ENCODE data around the gene TPPP3.
"Not testable (repeated sequence)": the region's sequence is repeated elsewhere in the genome, so short reads cannot be mapped to it uniquely, and the experiment has no call there.

GRCh38 chr16:67376012-67376411 lies 17.3 kb downstream of the TPPP3 start:
- not testable (repeated sequence) for TF ChIP-seq OSR1 (CRISPR knock-in tag; IDR thresholded peaks at IDR 0.05); ARNTL (CRISPR knock-in tag; IDR thresholded peaks at IDR 0.05; ENCODE audit: borderline replicate concordance, low read depth); CSDC2 (CRISPR knock-in tag; IDR thresholded peaks at IDR 0.05); ZNF565 (CRISPR knock-in tag; conservative IDR thresholded peaks at IDR 0.05; ENCODE audit: low read depth); RARB (CRISPR knock-in tag; IDR thresholded peaks at IDR 0.05); PATZ1 (CRISPR knock-in tag; IDR thresholded peaks at IDR 0.05; ENCODE audit: borderline replicate concordance); TOX (CRISPR knock-in tag; IDR thresholded peaks at IDR 0.05; ENCODE audit: borderline replicate concordance); ZFP30 (CRISPR knock-in tag; IDR thresholded peaks at IDR 0.05); SNAI2 (CRISPR knock-in tag; IDR thresholded peaks at IDR 0.05); ZNF70 (CRISPR knock-in tag; IDR thresholded peaks at IDR 0.05); ZC3H10 (CRISPR knock-in tag; IDR thresholded peaks at IDR 0.05); ZNF8 (CRISPR knock-in tag; IDR thresholded peaks at IDR 0.05)
- TF ChIP-seq, protein P1, sequence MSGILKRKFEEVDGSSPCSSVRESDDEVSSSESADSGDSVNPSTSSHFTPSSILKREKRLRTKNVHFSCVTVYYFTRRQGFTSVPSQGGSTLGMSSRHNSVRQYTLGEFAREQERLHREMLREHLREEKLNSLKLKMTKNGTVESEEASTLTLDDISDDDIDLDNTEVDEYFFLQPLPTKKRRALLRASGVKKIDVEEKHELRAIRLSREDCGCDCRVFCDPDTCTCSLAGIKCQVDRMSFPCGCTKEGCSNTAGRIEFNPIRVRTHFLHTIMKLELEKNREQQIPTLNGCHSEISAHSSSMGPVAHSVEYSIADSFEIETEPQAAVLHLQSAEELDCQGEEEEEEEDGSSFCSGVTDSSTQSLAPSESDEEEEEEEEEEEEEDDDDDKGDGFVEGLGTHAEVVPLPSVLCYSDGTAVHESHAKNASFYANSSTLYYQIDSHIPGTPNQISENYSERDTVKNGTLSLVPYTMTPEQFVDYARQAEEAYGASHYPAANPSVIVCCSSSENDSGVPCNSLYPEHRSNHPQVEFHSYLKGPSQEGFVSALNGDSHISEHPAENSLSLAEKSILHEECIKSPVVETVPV (CRISPR knock-in tag; IDR thresholded peaks at IDR 0.05): not testable (repeated sequence)
- TF ChIP-seq, protein P2, sequence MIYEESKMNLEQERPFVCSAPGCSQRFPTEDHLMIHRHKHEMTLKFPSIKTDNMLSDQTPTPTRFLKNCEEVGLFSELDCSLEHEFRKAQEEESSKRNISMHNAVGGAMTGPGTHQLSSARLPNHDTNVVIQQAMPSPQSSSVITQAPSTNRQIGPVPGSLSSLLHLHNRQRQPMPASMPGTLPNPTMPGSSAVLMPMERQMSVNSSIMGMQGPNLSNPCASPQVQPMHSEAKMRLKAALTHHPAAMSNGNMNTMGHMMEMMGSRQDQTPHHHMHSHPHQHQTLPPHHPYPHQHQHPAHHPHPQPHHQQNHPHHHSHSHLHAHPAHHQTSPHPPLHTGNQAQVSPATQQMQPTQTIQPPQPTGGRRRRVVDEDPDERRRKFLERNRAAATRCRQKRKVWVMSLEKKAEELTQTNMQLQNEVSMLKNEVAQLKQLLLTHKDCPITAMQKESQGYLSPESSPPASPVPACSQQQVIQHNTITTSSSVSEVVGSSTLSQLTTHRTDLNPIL (CRISPR knock-in tag; IDR thresholded peaks at IDR 0.05; ENCODE audit: low read depth): not testable (repeated sequence)

All from SK-N-SH treated with all-trans-retinoic acid at 6 μM for 48 hours (cell line).